Ovary (tissue), 10 donors: ENCODE measurements around the gene ICA1. TPM values are rescaled to one million over a fixed set of nuclear protein-coding genes. Genes with fewer than 3 reads are reported as not detected.

ENCODE experiments used
- DNase-seq, 5 donors: peaks; one replicate each; pipeline ENCODE4 v3.0.0-alpha.2; 2019 to 2020
- H3K27ac ChIP-seq, 2 donors: fragments of 200-600 bp; one replicate each; pipeline versions ENCODE4 v1.5.1 to v1.8.0; 2019 to 2022
- H3K27me3 ChIP-seq: fragments of 200-600 bp; one replicate; pipeline ENCODE4 v1.8.0; 2022
- H3K36me3 ChIP-seq: fragments of 200-600 bp; sonication (generic); one replicate; pipeline ENCODE4 v1.5.1; 2019
- H3K4me1 ChIP-seq: one replicate; pipeline ENCODE4 v1.8.1; 2013; ENCODE audit warnings: mild to moderate bottlenecking, moderate library complexity; ENCODE audit not compliant: insufficient read depth
- H3K4me3 ChIP-seq: fragments of 200-600 bp; sonication (generic); one replicate; pipeline ENCODE4 v1.5.1; 2017
- H3K9me3 ChIP-seq, 2 donors: fragments of 200-600 bp in 1 of 2; sonication (generic) in 1 of 2; one replicate each; pipeline versions ENCODE4 v1.5.1 to v1.8.1; 2013 to 2019; ENCODE audit warnings: mild to moderate bottlenecking in 1 of 2, moderate library complexity in 1 of 2
- CTCF ChIP-seq, 3 donors: fragments of 450-650 bp in 2 of 3; fragments of 200-600 bp in 1 of 3; IDR thresholded peaks; one replicate each; pipeline versions ENCODE4 v1.5.1 to v1.8.0; 2016 to 2022; ENCODE audit warnings: antibody characterized with exemption in 3 of 3, mild to moderate bottlenecking in 1 of 3
- EP300 ChIP-seq: sonication (generic); formaldehyde crosslinking; IDR thresholded peaks from one replicate; pipeline ENCODE4 v1.6.1; 2017; ENCODE audit warnings: antibody characterized with exemption
- POLR2A ChIP-seq: fragments of 450-650 bp; IDR thresholded peaks from one replicate; pipeline ENCODE4 v1.6.1; 2017; ENCODE audit warnings: antibody characterized with exemption, mild to moderate bottlenecking, moderate library complexity
- WGBS, 3 donors: extraction: QIAGEN DNeasy Blood & Tissue Kit in 1 of 3; methylation state at CpG; one replicate each; pipeline versions ENCODE4 v1.1.5 to v1.1.7; 2013 to 2017; 5-methylcytosine and 5-hydroxymethylcytosine counted together
- intact Hi-C, 4 donors: fragments of 100-400 bp; cut with DNase I; formaldehyde crosslinking; loops; one replicate each; pipeline versions ENCODE4 v1.11.0 to v1.15.1; 2022 to 2023
- long read RNA-seq, 3 donors: library from polyadenylated mRNA in 2 of 3; unstranded in 2 of 3; transcript quantifications; one replicate each; pipeline ENCODE4 v2.0.0 and lab custom pipeline, GENCODE V29; 2021 to 2026
- polyA plus RNA-seq, 2 donors: library from polyadenylated mRNA; stranded (reverse); fragments of 200-250 nt in 1 of 2; fragments of 350-450 nt in 1 of 2; fragmentation: Illumina TruSeq in 1 of 2; extraction: RNeasy Lipid Tissue Mini Kit (QIAGEN cat#74804) in 1 of 2; gene quantifications; one replicate each; pipeline ENCODE4 v1.2.3, GENCODE V29; 2013 to 2014
- total RNA-seq, 7 donors: library from RNA; depleted of rRNA in 2 of 7; stranded (reverse); fragments of >200 nt in 2 of 7; fragmentation: NEBNext Ultra II Directional in 3 of 7; extraction: Animal tissue kit (Norgen Biotek cat#: 25700) in 3 of 7; gene quantifications; one replicate each; pipeline versions ENCODE4 v1.1.0 to v1.2.4, GENCODE V29; 2016 to 2023
- donor health status: DM: no; HTN: no; CAD: no; lungs with moderate emphysema.
- donor health status: DM: no; HTN: no; CAD: no.
- donor health status: Bipolar disorder and iron deficiency.
- donor health status: DM: yes; HTN: yes; CAD: no.
- donor health status: DM: no; HTN: no; CAD: no.
- donor health status: DM: yes; HTN: yes; CAD: no.

Gene ICA1
- total RNA-seq, result 10 to 100 TPM in 1 of 7 donors, 1 to 10 TPM in 6; 2.1 to 19.4 (median 4.7) TPM
- polyA plus RNA-seq, result 10 to 100 TPM in 1 of 2 donors, 1 to 10 TPM in 1; 4.0 to 12.9 TPM
- long read RNA-seq, donor 1, partial matches to known transcripts, result 1 of 10 reads
- long read RNA-seq, donor 1, other reads (novel, unspliced or antisense), result 5 of 10 reads
- long read RNA-seq, donor 2, partial matches to known transcripts, result 0 of 1 reads
- long read RNA-seq, donor 2, other reads (novel, unspliced or antisense), result 0 of 1 reads
- long read RNA-seq, donor 3, transcript ICA1-207 (14 exons, 2,440 nt), result major isoform, 5 of 12 reads
- long read RNA-seq, donor 3, partial matches to known transcripts, result 1 of 12 reads
- long read RNA-seq, donor 3, other reads (novel, unspliced or antisense), result 4 of 12 reads

- no peaks in the 10 kb centered on the region for H3K4me1 ChIP-seq
- H3K9me3 ChIP-seq, result peaks cover 0 to 3% of the 10 kb centered on the region in 2 donors
- H3K36me3 ChIP-seq, result no peaks in the 10 kb centered on the region
- H3K27me3 ChIP-seq, result no peaks in the 10 kb centered on the region
- WGBS, 3 donors, result 1 to 2% (median 2%) methylated on average over 60 to 109 of the region's 109 CpGs
- no peak within 1 kb of the TSS for H3K27ac ChIP-seq
- intact Hi-C loops, result no loop called here
- H3K4me3 ChIP-seq, result peak within 1 kb of the TSS; percentile 43
- TF ChIP-seq POLR2A (no peak), EP300 (no peak), CTCF (IDR thresholded peaks at IDR 0.05) (no peak)
- peak in 4 of 5 donors; percentile 15 to 41 (median 26) for DNase-seq
Observed at GRCh38 chr7:8261711-8262695, at the start of gene ICA1. TSS of gene ICA1 (minus strand) at chr7:8262167. CDS start at chr7:8235926, 26,241 bp downstream.

- intact Hi-C loops, result no loop called here
Observed at GRCh38 chr7:8310876-8311275, 48.9 kb upstream of the ICA1 start.

GRCh38 chr7:8305625-8306388 is 43.8 kb upstream of the ICA1 start:
- H3K36me3 ChIP-seq, result no peaks in the 10 kb centered on the region
- no peaks in the 10 kb centered on the region for H3K9me3 ChIP-seq
- DNase-seq, result no peak
- TF ChIP-seq EP300, result no peak
- TF ChIP-seq CTCF (IDR thresholded peaks at IDR 0.05), result no peak
- no peak for TF ChIP-seq POLR2A
- H3K27ac ChIP-seq, result no peak overlapping the region
- no peaks in the 10 kb centered on the region for H3K27me3 ChIP-seq
- no peak overlapping the region for H3K4me3 ChIP-seq
- 83 to 93% (median 83%) methylated on average over 10 of the region's 10 CpGs for WGBS, 3 donors
- intact Hi-C loops, result no loop called here
- H3K4me1 ChIP-seq, result no peaks in the 10 kb centered on the region

More at GRCh38 chr7:8310876-8311275, 48.9 kb upstream of the ICA1 start:
- Histone ChIP-seq H3K4me1 (no peaks in the 10 kb centered on the region), H3K27me3 (no peaks in the 10 kb centered on the region), H3K4me3 (no peak overlapping the region), H3K36me3 (no peaks in the 10 kb centered on the region), H3K27ac (no peak overlapping the region), H3K9me3 (no peaks in the 10 kb centered on the region)
- 74 to 90% (median 78%) methylated on average over 1 of the region's 1 CpG for WGBS, 3 donors
- DNase-seq, result no peak
- TF ChIP-seq EP300 (no peak), POLR2A (no peak), CTCF (IDR thresholded peaks at IDR 0.05) (no peak)

GRCh38 chr7:8305104-8305503 is 43.1 kb upstream of the ICA1 start:
- DNase-seq, result no peak
- H3K27ac ChIP-seq, result no peak overlapping the region
- H3K27me3 ChIP-seq, result no peaks in the 10 kb centered on the region
- intact Hi-C loops, result no loop called here
- WGBS, 3 donors, result 33 to 74% (median 39%) methylated on average over 2 of the region's 2 CpGs
- H3K36me3 ChIP-seq, result no peaks in the 10 kb centered on the region
- no peaks in the 10 kb centered on the region for H3K4me1 ChIP-seq
- H3K9me3 ChIP-seq, result no peaks in the 10 kb centered on the region
- H3K4me3 ChIP-seq, result no peak overlapping the region
- no peak for TF ChIP-seq EP300
- TF ChIP-seq CTCF (IDR thresholded peaks at IDR 0.05), result no peak
- TF ChIP-seq POLR2A, result no peak
